Mesenchymal stem cell (in vitro differentiated cells and primary cell): Measurements from ENCODE around the gene SUN1.

Experiments used
- DNase-seq: peaks from one replicate; pipeline ENCODE4 v3.0.0-alpha.2; 2013
- H2AFZ ChIP-seq: one replicate; pipeline ENCODE4 v1.6.1; 2013; ENCODE audit warnings: low read depth, mild to moderate bottlenecking, control low read depth, inconsistent platforms, low read length, moderate library complexity
- H2AK5ac ChIP-seq: 2 replicates; pipeline ENCODE4 v1.6.1; 2013; ENCODE audit warnings: low read length, moderate library complexity, mild to moderate bottlenecking, inconsistent platforms; ENCODE audit not compliant: severe bottlenecking
- H2BK120ac ChIP-seq: one replicate; pipeline ENCODE4 v1.6.1; 2013; ENCODE audit warnings: low read depth, mild to moderate bottlenecking, inconsistent platforms, low read length, moderate library complexity
- H2BK12ac ChIP-seq, 2 experiments: one replicate each; pipeline ENCODE4 v1.6.1; 2013; ENCODE audit warnings: inconsistent platforms in 2 of 2, low read length in 2 of 2, mild to moderate bottlenecking in 2 of 2, moderate library complexity in 2 of 2, control low read depth in 1 of 2
- H2BK15ac ChIP-seq: one replicate; pipeline ENCODE4 v1.6.1; 2013; ENCODE audit warnings: mild to moderate bottlenecking, low read depth, inconsistent platforms; ENCODE audit not compliant: poor library complexity, severe bottlenecking
- H2BK5ac ChIP-seq: 2 replicates; pipeline ENCODE4 v1.6.1; 2013; ENCODE audit warnings: low read depth, mild to moderate bottlenecking, low read length, control low read depth, inconsistent platforms; ENCODE audit not compliant: poor library complexity, severe bottlenecking
- H3K14ac ChIP-seq, 2 experiments: one replicate each; pipeline ENCODE4 v1.6.1; 2013; ENCODE audit warnings: inconsistent platforms in 2 of 2, low read length in 2 of 2, control low read depth in 1 of 2, mild to moderate bottlenecking in 1 of 2, moderate library complexity in 1 of 2
- H3K18ac ChIP-seq, 2 experiments: one replicate each; pipeline ENCODE4 v1.6.1; 2013; ENCODE audit warnings: inconsistent platforms in 2 of 2, low read length in 2 of 2, control low read depth in 1 of 2, low read depth in 1 of 2, mild to moderate bottlenecking in 1 of 2
- H3K23ac ChIP-seq, 2 experiments: one replicate each; pipeline ENCODE4 v1.6.1; 2013; ENCODE audit warnings: inconsistent platforms in 2 of 2, low read length in 2 of 2, mild to moderate bottlenecking in 2 of 2, moderate library complexity in 2 of 2, control low read depth in 1 of 2
- H3K27ac ChIP-seq: 2 replicates; pipeline ENCODE4 v1.5.1; 2013; ENCODE audit warnings: mild to moderate bottlenecking, moderate library complexity, low read length, control low read depth, inconsistent platforms; ENCODE audit not compliant: poor library complexity, severe bottlenecking
- H3K27me3 ChIP-seq, 2 experiments: 2 replicates each; pipeline versions ENCODE4 v1.6.1 to v1.7.0; 2013; ENCODE audit warnings: low read length in 2 of 2, mild to moderate bottlenecking in 2 of 2, moderate library complexity in 2 of 2, control low read depth in 1 of 2, inconsistent platforms in 1 of 2; ENCODE audit not compliant: control insufficient read depth in 1 of 2, insufficient read depth in 1 of 2
- H3K36me3 ChIP-seq, 2 experiments: 2 replicates each; pipeline versions ENCODE4 v1.6.1 to v1.7.0; 2013; ENCODE audit warnings: low read length in 2 of 2, control low read depth in 1 of 2, inconsistent platforms in 1 of 2, low read depth in 1 of 2, mild to moderate bottlenecking in 1 of 2; ENCODE audit not compliant: insufficient read depth in 2 of 2, control insufficient read depth in 1 of 2
- H3K4ac ChIP-seq, 2 experiments: one replicate each; pipeline ENCODE4 v1.6.1; 2013; ENCODE audit warnings: inconsistent platforms in 2 of 2, low read length in 2 of 2, mild to moderate bottlenecking in 2 of 2, moderate library complexity in 2 of 2, control low read depth in 1 of 2, low read depth in 1 of 2
- H3K4me1 ChIP-seq: 2 replicates; pipeline ENCODE4 v1.6.1; 2013; ENCODE audit warnings: low read depth, low read length, control low read depth; ENCODE audit not compliant: control insufficient read depth, insufficient read depth
- H3K4me2 ChIP-seq: 2 replicates; pipeline ENCODE4 v1.6.1; 2013; ENCODE audit warnings: low read length, mild to moderate bottlenecking, inconsistent platforms; ENCODE audit not compliant: poor library complexity, severe bottlenecking
- H3K4me3 ChIP-seq, 2 experiments: 2 replicates each; pipeline versions ENCODE4 v1.5.1 to v1.7.0; 2013; ENCODE audit warnings: low read length in 2 of 2, mild to moderate bottlenecking in 2 of 2, control low read depth in 1 of 2, low read depth in 1 of 2; ENCODE audit not compliant: insufficient read depth in 1 of 2
- H3K79me1 ChIP-seq: replicated peaks from 2 replicates; pipeline ENCODE4 v1.6.1; 2013; ENCODE audit warnings: mild to moderate bottlenecking, control low read depth, low read length, inconsistent platforms; ENCODE audit not compliant: poor library complexity, severe bottlenecking
- H3K9ac ChIP-seq: 2 replicates; pipeline ENCODE4 v1.7.0; 2013; ENCODE audit warnings: mild to moderate bottlenecking, low read length, moderate library complexity
- H3K9me3 ChIP-seq: 2 replicates; pipeline ENCODE4 v1.7.0; 2013; ENCODE audit warnings: mild to moderate bottlenecking, low read length; ENCODE audit not compliant: control insufficient read depth
- H4K8ac ChIP-seq: one replicate; pipeline ENCODE4 v1.6.1; 2013; ENCODE audit warnings: inconsistent platforms, mild to moderate bottlenecking, low read length, moderate library complexity
- H4K91ac ChIP-seq: one replicate; pipeline ENCODE4 v1.6.1; 2013; ENCODE audit warnings: mild to moderate bottlenecking, low read length, inconsistent platforms
- WGBS: methylation state at CpG from one replicate; pipeline ENCODE4 v1.1.7; 2013; ENCODE audit warnings: mixed read lengths; 5-methylcytosine and 5-hydroxymethylcytosine counted together

Gene SUN1

DNA sequence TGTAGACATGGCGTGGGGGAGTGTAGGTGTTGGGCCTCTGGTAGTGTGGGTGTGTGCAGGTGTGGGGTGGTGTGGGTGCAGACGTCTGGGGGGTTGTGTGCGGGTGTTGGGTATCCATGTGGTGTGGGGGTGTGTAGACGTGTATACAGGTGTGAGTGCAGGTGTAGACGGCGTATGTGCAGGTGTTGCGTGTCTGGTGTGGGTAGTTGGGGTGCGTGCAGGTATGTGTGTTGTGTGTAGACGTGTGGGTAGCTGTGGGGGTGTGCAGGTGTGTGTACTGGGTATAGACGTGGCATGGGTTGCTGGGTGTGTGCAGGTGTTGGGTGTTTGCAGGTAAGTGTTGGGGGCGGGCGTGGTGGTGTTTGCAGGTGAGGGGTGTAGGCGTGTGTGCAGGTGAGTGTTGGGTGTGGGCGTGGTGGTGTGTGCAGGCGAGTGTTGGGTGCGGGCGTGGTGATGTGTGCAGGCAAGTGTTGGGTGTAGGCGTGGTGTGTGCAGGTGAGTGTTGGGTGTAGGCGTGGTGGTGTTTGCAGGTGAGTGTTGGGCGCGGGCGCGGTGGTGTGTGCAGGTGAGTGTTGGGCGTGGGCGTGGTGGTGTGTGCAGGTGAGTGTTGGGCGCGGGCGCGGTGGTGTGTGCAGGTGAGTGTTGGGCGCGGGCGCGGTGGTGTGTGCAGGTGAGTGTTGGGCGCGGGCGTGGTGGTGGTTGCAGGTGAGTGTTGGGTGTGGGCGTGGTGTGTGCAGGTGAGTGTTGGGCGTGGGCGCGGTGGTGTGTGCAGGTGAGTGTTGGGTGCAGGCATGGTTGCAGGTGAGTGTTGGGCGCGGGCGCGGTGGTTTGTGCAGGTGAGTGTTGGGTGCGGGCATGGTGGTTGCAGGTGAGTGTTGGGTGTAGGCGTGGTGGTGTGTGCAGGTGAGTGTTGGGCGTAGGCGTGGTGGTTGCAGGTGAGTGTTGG is 60.6 kb downstream of the SUN1 start:
- peaks cover 10% of the 10 kb centered on the region for H3K4me1 ChIP-seq
- no peak overlapping the region for H3K4ac ChIP-seq
- H2BK15ac ChIP-seq: no peak overlapping the region
- no peak overlapping the region for H4K8ac ChIP-seq
- no peak overlapping the region for H3K9ac ChIP-seq
- WGBS: 97% methylated on average over 42 of the region's 48 CpGs
- peaks cover 75 to 93% of the 10 kb centered on the region in 2 experiments for H3K36me3 ChIP-seq
- H3K79me1 ChIP-seq: peaks cover 43% of the 10 kb centered on the region
- H3K4me3 ChIP-seq: peak overlapping the region in 1 of 2 experiments; percentile 23
- no peak overlapping the region for H3K14ac ChIP-seq
- DNase-seq: no peak
- H3K4me2 ChIP-seq: no peak overlapping the region
- H3K23ac ChIP-seq: no peak overlapping the region
- H2BK120ac ChIP-seq: no peak overlapping the region
- H3K27me3 ChIP-seq: no peaks in the 10 kb centered on the region
- H2BK12ac ChIP-seq: no peak overlapping the region
- H4K91ac ChIP-seq: no peak overlapping the region
- H2BK5ac ChIP-seq: no peak overlapping the region
- no peak overlapping the region for H2AK5ac ChIP-seq
- no peaks in the 10 kb centered on the region for H3K9me3 ChIP-seq
- no peak overlapping the region for H3K18ac ChIP-seq
- no peak overlapping the region for H3K27ac ChIP-seq
- H2AFZ ChIP-seq: no peak overlapping the region

DNA sequence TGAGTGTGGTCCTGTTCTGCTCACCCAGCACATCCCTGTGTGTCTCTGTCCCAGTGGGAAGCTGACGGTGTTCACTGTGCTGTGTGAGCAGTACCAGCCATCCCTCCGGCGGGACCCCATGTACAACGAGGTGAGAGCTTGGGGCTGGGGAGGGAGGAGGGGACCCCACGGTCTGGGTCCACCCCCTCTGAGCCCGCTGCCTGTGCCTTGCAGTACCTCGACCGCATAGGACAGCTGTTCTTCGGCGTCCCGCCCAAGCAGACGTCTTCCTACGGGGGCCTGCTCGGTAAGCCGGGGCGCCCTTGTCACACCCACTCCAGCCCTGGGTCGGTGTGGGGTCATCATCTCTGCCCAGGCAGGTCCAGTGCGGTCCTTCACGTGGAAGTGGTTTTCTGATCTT is 61.4 kb downstream of the SUN1 start:
- Histone ChIP-seq H2BK12ac (no peak overlapping the region), H3K27me3 (no peaks in the 10 kb centered on the region), H3K9ac (no peak overlapping the region), H4K8ac (no peak overlapping the region), H3K4me1 (peaks cover 13% of the 10 kb centered on the region), H3K18ac (no peak overlapping the region), H3K14ac (no peak overlapping the region), H2AFZ (no peak overlapping the region), H2BK120ac (no peak overlapping the region), H3K4ac (no peak overlapping the region), H3K36me3 (peaks cover 68 to 93% of the 10 kb centered on the region in 2 experiments), H2BK15ac (no peak overlapping the region), H4K91ac (no peak overlapping the region), H3K4me3 (no peak overlapping the region), H3K27ac (no peak overlapping the region), H2AK5ac (no peak overlapping the region), H3K9me3 (no peaks in the 10 kb centered on the region), H2BK5ac (no peak overlapping the region), H3K23ac (no peak overlapping the region), H3K4me2 (no peak overlapping the region), H3K79me1 (peaks cover 35% of the 10 kb centered on the region)
- WGBS: 97% methylated on average over 17 of the region's 19 CpGs
- no peak for DNase-seq

DNA sequence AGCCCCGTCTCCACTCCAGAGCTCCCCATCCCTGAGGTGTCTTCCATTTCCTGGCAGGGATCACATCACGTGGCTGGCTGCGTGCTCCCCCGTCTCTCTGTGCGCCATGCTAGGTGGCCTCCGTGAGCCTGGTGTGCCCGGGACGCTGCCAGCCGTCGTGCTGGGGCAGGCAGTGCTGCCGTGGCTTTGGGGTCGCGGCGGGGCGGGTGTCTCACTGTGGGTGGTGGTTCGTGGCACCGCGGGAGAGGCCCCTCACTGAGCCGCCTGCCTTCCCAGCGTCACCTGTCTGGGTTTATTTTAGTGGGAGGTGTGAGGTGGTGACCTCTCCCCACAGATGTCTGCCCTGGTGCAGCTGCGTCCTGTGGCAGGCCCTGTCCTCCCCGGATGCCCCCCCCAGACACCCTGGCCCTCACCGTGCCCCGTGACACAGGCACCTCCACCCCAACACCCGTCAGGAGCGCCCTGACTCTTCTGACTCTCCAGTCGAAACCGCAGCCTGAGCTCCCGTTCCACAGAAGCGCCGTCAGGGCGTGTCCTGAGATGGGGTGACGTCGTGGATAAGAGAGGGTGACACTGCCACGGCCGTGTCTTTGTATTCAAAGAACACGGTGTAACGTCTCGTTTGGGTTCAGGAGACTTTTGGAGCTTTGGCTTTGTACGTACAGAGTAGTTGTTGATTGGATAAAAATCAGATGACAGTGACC is 62.0 kb downstream of the SUN1 start:
- no peak overlapping the region for H2BK12ac ChIP-seq
- no peak overlapping the region for H3K27ac ChIP-seq
- H3K14ac ChIP-seq: no peak overlapping the region
- H2BK5ac ChIP-seq: no peak overlapping the region
- H2BK15ac ChIP-seq: no peak overlapping the region
- DNase-seq: no peak
- no peak overlapping the region for H3K23ac ChIP-seq
- peaks cover 61 to 93% of the 10 kb centered on the region in 2 experiments for H3K36me3 ChIP-seq
- H3K4me1 ChIP-seq: peaks cover 13% of the 10 kb centered on the region
- H3K4me3 ChIP-seq: no peak overlapping the region
- H2AFZ ChIP-seq: no peak overlapping the region
- H3K9me3 ChIP-seq: no peaks in the 10 kb centered on the region
- H3K9ac ChIP-seq: no peak overlapping the region
- H4K8ac ChIP-seq: no peak overlapping the region
- H2BK120ac ChIP-seq: no peak overlapping the region
- 98% methylated on average over 34 of the region's 40 CpGs for WGBS
- peak overlapping the region; percentile 35 for H4K91ac ChIP-seq
- no peak overlapping the region for H3K4me2 ChIP-seq
- no peak overlapping the region for H3K4ac ChIP-seq
- H2AK5ac ChIP-seq: no peak overlapping the region
- peaks cover 29% of the 10 kb centered on the region for H3K79me1 ChIP-seq
- no peaks in the 10 kb centered on the region for H3K27me3 ChIP-seq
- H3K18ac ChIP-seq: no peak overlapping the region

DNA sequence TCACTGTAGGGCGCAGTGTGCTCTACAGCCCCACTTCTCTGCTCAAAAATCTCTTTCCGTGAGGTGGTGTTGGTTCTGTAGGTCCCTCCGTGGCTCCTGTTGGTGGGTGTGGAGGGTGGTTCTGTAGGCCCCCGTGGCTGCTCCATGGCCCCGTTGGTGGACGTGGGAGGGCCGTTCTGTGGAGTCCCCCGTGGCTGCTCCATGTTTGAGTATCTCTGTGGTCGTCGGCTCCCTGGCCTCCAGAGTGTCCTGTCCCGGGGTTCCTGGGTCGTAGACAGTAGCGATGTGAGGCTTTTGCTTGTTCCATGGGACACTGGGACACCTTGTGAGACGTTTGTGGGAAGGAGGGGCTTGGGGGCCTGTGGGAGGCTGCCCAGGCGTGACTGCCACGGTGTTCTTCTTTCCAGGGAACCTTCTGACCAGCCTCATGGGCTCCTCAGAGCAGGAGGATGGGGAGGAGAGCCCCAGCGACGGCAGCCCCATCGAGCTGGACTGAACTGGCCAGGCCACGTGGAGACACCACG is 62.7 kb downstream of the SUN1 start:
- H3K9ac ChIP-seq: no peak overlapping the region
- DNase-seq: no peak
- peaks cover 15% of the 10 kb centered on the region for H3K4me1 ChIP-seq
- H3K4ac ChIP-seq: no peak overlapping the region
- no peak overlapping the region for H2BK12ac ChIP-seq
- H2BK15ac ChIP-seq: no peak overlapping the region
- H2BK5ac ChIP-seq: no peak overlapping the region
- peaks cover 26% of the 10 kb centered on the region for H3K79me1 ChIP-seq
- H2BK120ac ChIP-seq: no peak overlapping the region
- peaks cover 61 to 94% of the 10 kb centered on the region in 2 experiments for H3K36me3 ChIP-seq
- 96% methylated on average over 21 of the region's 21 CpGs for WGBS
- H3K14ac ChIP-seq: no peak overlapping the region
- no peak overlapping the region for H4K91ac ChIP-seq
- no peaks in the 10 kb centered on the region for H3K9me3 ChIP-seq
- no peaks in the 10 kb centered on the region for H3K27me3 ChIP-seq
- no peak overlapping the region for H3K27ac ChIP-seq
- H3K4me2 ChIP-seq: no peak overlapping the region
- no peak overlapping the region for H2AK5ac ChIP-seq
- H3K4me3 ChIP-seq: no peak overlapping the region
- H2AFZ ChIP-seq: no peak overlapping the region
- no peak overlapping the region for H4K8ac ChIP-seq
- H3K23ac ChIP-seq: no peak overlapping the region
- no peak overlapping the region for H3K18ac ChIP-seq
